Ovary (tissue), 9 donors: ENCODE results near the gene MAFF. TPM values are rescaled to one million over a fixed set of nuclear protein-coding genes. Genes with fewer than 3 reads are reported as not detected.

Source experiments
- DNase-seq, 5 donors: peaks; one replicate each; pipeline ENCODE4 v3.0.0-alpha.2; 2019 to 2020
- H3K27ac ChIP-seq, 2 donors: fragments of 200-600 bp; one replicate each; pipeline versions ENCODE4 v1.5.1 to v1.8.0; 2019 to 2022
- H3K27me3 ChIP-seq: fragments of 200-600 bp; one replicate; pipeline ENCODE4 v1.8.0; 2022
- H3K36me3 ChIP-seq: fragments of 200-600 bp; sonication (generic); one replicate; pipeline ENCODE4 v1.5.1; 2019
- H3K4me1 ChIP-seq: one replicate; pipeline ENCODE4 v1.8.1; 2013; ENCODE audit warnings: mild to moderate bottlenecking, moderate library complexity; ENCODE audit not compliant: insufficient read depth
- H3K4me3 ChIP-seq: fragments of 200-600 bp; sonication (generic); one replicate; pipeline ENCODE4 v1.5.1; 2017
- H3K9me3 ChIP-seq, 2 donors: fragments of 200-600 bp in 1 of 2; sonication (generic) in 1 of 2; one replicate each; pipeline versions ENCODE4 v1.5.1 to v1.8.1; 2013 to 2019; ENCODE audit warnings: mild to moderate bottlenecking in 1 of 2, moderate library complexity in 1 of 2
- CTCF ChIP-seq, 3 donors: fragments of 450-650 bp in 2 of 3; fragments of 200-600 bp in 1 of 3; IDR thresholded peaks; one replicate each; pipeline versions ENCODE4 v1.5.1 to v1.8.0; 2016 to 2022; ENCODE audit warnings: antibody characterized with exemption in 3 of 3, mild to moderate bottlenecking in 1 of 3
- EP300 ChIP-seq: sonication (generic); formaldehyde crosslinking; IDR thresholded peaks from one replicate; pipeline ENCODE4 v1.6.1; 2017; ENCODE audit warnings: antibody characterized with exemption
- POLR2A ChIP-seq: fragments of 450-650 bp; IDR thresholded peaks from one replicate; pipeline ENCODE4 v1.6.1; 2017; ENCODE audit warnings: antibody characterized with exemption, mild to moderate bottlenecking, moderate library complexity
- WGBS, 3 donors: extraction: QIAGEN DNeasy Blood & Tissue Kit in 1 of 3; methylation state at CpG; one replicate each; pipeline versions ENCODE4 v1.1.5 to v1.1.7; 2013 to 2017; 5-methylcytosine and 5-hydroxymethylcytosine counted together
- intact Hi-C, 4 donors: fragments of 100-400 bp; cut with DNase I; formaldehyde crosslinking; loops; one replicate each; pipeline versions ENCODE4 v1.11.0 to v1.15.1; 2022 to 2023
- polyA plus RNA-seq, 2 donors: library from polyadenylated mRNA; stranded (reverse); fragments of 200-250 nt in 1 of 2; fragments of 350-450 nt in 1 of 2; fragmentation: Illumina TruSeq in 1 of 2; extraction: RNeasy Lipid Tissue Mini Kit (QIAGEN cat#74804) in 1 of 2; gene quantifications; one replicate each; pipeline ENCODE4 v1.2.3, GENCODE V29; 2013 to 2014
- total RNA-seq, 7 donors: library from RNA; depleted of rRNA in 2 of 7; stranded (reverse); fragments of >200 nt in 2 of 7; fragmentation: NEBNext Ultra II Directional in 3 of 7; extraction: Animal tissue kit (Norgen Biotek cat#: 25700) in 3 of 7; gene quantifications; one replicate each; pipeline versions ENCODE4 v1.1.0 to v1.2.4, GENCODE V29; 2016 to 2023
- donor health status: DM: no; HTN: no; CAD: no; lungs with moderate emphysema.
- donor health status: DM: no; HTN: no; CAD: no.
- donor health status: Bipolar disorder and iron deficiency.
- donor health status: DM: yes; HTN: yes; CAD: no.
- donor health status: DM: no; HTN: no; CAD: no.
- donor health status: DM: yes; HTN: yes; CAD: no.

MAFF gene
- total and polyA plus RNA-seq, 9 donors = 13.3 to 153 (median 19.4) TPM

DNA sequence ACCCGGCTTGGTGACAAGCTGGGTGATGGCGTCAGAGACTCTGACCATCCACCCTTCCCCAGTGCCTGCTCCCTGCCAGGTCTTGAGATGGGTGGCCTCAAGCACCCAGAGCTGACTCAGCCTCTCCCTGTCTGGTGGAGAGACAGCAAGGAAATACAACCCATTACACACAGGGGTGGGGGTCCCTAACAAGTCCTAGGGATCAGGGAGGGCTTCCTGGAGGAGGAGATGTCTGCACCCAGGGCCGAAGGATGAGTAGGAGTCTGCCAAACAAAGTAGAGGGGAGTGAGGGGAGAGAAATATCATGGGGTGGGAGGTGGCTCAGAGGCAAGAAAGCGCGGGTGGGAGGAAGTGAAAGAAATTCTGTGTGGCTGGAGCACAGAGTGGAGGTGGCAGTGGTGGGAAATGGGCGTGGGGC is 6.8 kb downstream of the MAFF start:
- TF ChIP-seq EP300 = no peak
- no peak for TF ChIP-seq CTCF (IDR thresholded peaks at IDR 0.05)
- TF ChIP-seq POLR2A = no peak
- intact Hi-C loops = loop anchor here in 2 of 4 donors (10.0 kb wide), 3 partner anchors 46 to 364 kb away; partner anchors contain the start of genes ANKRD54 (in 1 of the 2) and EIF3L (in 1 of the 2)
- Histone ChIP-seq H3K27ac (no peak overlapping the region), H3K36me3 (no peaks in the 10 kb centered on the region), H3K4me3 (no peak overlapping the region), H3K4me1 (peaks cover 18% of the 10 kb centered on the region), H3K27me3 (no peaks in the 10 kb centered on the region), H3K9me3 (no peaks in the 10 kb centered on the region)
- WGBS, 3 donors = 73 to 85% (median 75%) methylated on average over 5 to 6 of the region's 6 CpGs
- no peak for DNase-seq

GRCh38 chr22:38211556-38211955 is 9.8 kb downstream of the MAFF start:
- H3K4me1 ChIP-seq = peaks cover 5% of the 10 kb centered on the region
- intact Hi-C loops = no loop called here
- no peaks in the 10 kb centered on the region for H3K27me3 ChIP-seq
- 92 to 95% (median 94%) methylated on average over 7 of the region's 7 CpGs for WGBS, 3 donors
- no peak for DNase-seq
- no peak overlapping the region for H3K27ac ChIP-seq
- H3K4me3 ChIP-seq = no peak overlapping the region
- H3K36me3 ChIP-seq = no peaks in the 10 kb centered on the region
- no peaks in the 10 kb centered on the region for H3K9me3 ChIP-seq
- TF ChIP-seq POLR2A (no peak), EP300 (no peak), CTCF (IDR thresholded peaks at IDR 0.05) (no peak)

DNA sequence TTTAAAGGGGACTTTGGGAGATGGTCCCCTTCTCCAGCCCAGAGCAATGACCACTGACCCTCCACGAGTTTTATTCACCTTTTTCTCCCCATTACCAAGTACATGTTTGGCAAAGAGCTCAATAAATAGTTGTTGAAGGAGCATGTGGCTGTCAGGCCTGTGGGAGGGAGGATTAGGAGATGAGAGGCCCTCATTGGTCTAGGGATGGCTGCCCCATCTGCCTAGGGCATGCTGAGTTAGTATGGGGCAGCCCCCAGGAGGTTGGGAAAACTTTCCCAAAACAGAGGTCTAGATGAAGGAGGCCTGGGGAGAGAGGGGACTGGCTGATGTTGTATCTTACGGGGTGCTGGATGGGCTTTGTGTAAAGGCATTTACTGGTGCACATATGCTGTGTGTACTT is 10.6 kb downstream of the MAFF start:
- no peaks in the 10 kb centered on the region for H3K9me3 ChIP-seq
- no peak for DNase-seq
- no peaks in the 10 kb centered on the region for H3K27me3 ChIP-seq
- no peak for TF ChIP-seq CTCF (IDR thresholded peaks at IDR 0.05)
- no peak for TF ChIP-seq POLR2A
- no peak for TF ChIP-seq EP300
- intact Hi-C loops = no loop called here
- 64 to 77% (median 66%) methylated on average over 2 of the region's 2 CpGs for WGBS, 3 donors
- peaks cover 5% of the 10 kb centered on the region for H3K4me1 ChIP-seq
- no peak overlapping the region for H3K4me3 ChIP-seq
- H3K27ac ChIP-seq = no peak overlapping the region
- H3K36me3 ChIP-seq = no peaks in the 10 kb centered on the region

- H3K27ac ChIP-seq = no peak overlapping the region
- TF ChIP-seq EP300 = no peak
- TF ChIP-seq POLR2A = no peak
- no peak for TF ChIP-seq CTCF (IDR thresholded peaks at IDR 0.05)
- H3K36me3 ChIP-seq = no peaks in the 10 kb centered on the region
- no peak for DNase-seq
- intact Hi-C loops = no loop called here
- 93 to 94% (median 93%) methylated on average over 6 of the region's 6 CpGs for WGBS, 3 donors
- H3K4me3 ChIP-seq = no peak overlapping the region
- H3K27me3 ChIP-seq = no peaks in the 10 kb centered on the region
- peaks cover 8% of the 10 kb centered on the region for H3K4me1 ChIP-seq
- no peaks in the 10 kb centered on the region for H3K9me3 ChIP-seq
Measured at GRCh38 chr22:38213319-38213989, 11.7 kb downstream of the MAFF start.
